H1 (cell line): ENCODE results near the gene PFDN6. TPM values are rescaled to one million over a fixed set of nuclear protein-coding genes. Genes with fewer than 3 reads are reported as not detected.

ENCODE experiments used
- CTCF ChIA-PET: fragments of 300-600 bp; sonication (Branson Sonifier 250); formaldehyde crosslinking; loops from one replicate; lab custom pipeline; 2021; ENCODE audit not compliant: partially characterized antibody; lab: Charles Lee
- POLR2A ChIA-PET: fragments of 300-600 bp; sonication (Branson Sonifier 250); formaldehyde crosslinking; loops from one replicate; lab custom pipeline; 2021; ENCODE audit warnings: inconsistent platforms; ENCODE audit not compliant: partially characterized antibody; lab: Charles Lee
- DNase-seq, 2 experiments: peaks; one replicate each; pipeline versions ENCODE4 v3.0.0 to v3.0.0-alpha.2; 2010 to 2022; ENCODE audit warnings: low spot score in 2 of 2, low read depth in 1 of 2, mixed read lengths in 1 of 2
- FAIRE-seq: peaks from 2 replicates; lab custom pipeline; 2011; peaks lifted over from hg19 to GRCh38; lab: Jason Lieb, UNC
- H2AFZ ChIP-seq: 2 replicates; pipeline ENCODE4 v1.8.1; 2012; ENCODE audit warnings: low read length, inconsistent platforms
- H2AK5ac ChIP-seq: 2 replicates; pipeline ENCODE4 v1.6.1; 2013; ENCODE audit warnings: low read depth, low read length
- H2BK120ac ChIP-seq: replicated peaks from 2 replicates; pipeline ENCODE3; 2013; ENCODE audit warnings: low read depth, low read length, inconsistent platforms
- H2BK12ac ChIP-seq: 2 replicates; pipeline ENCODE4 v1.6.1; 2013; ENCODE audit warnings: low read depth, low read length
- H2BK15ac ChIP-seq: 2 replicates; pipeline ENCODE4 v1.6.1; 2013; ENCODE audit warnings: low read length
- H2BK20ac ChIP-seq: 2 replicates; pipeline ENCODE4 v1.6.1; 2013; ENCODE audit warnings: low read length
- H2BK5ac ChIP-seq: 2 replicates; pipeline ENCODE4 v1.6.1; 2013; ENCODE audit warnings: low read depth, low read length
- H3K14ac ChIP-seq: 2 replicates; pipeline ENCODE4 v1.6.1; 2013; ENCODE audit warnings: inconsistent platforms; ENCODE audit not compliant: insufficient read length
- H3K18ac ChIP-seq: 2 replicates; pipeline ENCODE4 v1.6.1; 2013; ENCODE audit warnings: low read length; ENCODE audit errors: extremely low read depth
- H3K23ac ChIP-seq: 2 replicates; pipeline ENCODE4 v1.6.1; 2013; ENCODE audit warnings: inconsistent platforms; ENCODE audit not compliant: insufficient read length
- H3K23me2 ChIP-seq: 2 replicates; pipeline ENCODE4 v1.6.1; 2013; ENCODE audit warnings: low read depth, low read length
- H3K27ac ChIP-seq: 2 replicates; pipeline ENCODE4 v1.6.1; 2011; ENCODE audit warnings: low read depth, low read length, inconsistent platforms
- H3K27me3 ChIP-seq, 4 experiments: replicated peaks in 1 of 4; 1 replicate in 1 of 4; 2 replicates in 3 of 4; pipeline versions ENCODE4 v1.6.1 to v1.8.1; 2011 to 2013; ENCODE audit warnings: low read length in 3 of 4, mild to moderate bottlenecking in 3 of 4, inconsistent platforms in 2 of 4, mixed read lengths in 2 of 4, moderate library complexity in 1 of 4; ENCODE audit not compliant: control insufficient read depth in 3 of 4, insufficient read depth in 3 of 4; ENCODE audit errors: extremely low read depth in 1 of 4
- H3K36me3 ChIP-seq, 4 experiments: 2 replicates each; pipeline versions ENCODE4 v1.6.1 to v1.8.1; 2011 to 2013; ENCODE audit warnings: mild to moderate bottlenecking in 4 of 4, low read length in 3 of 4, moderate library complexity in 2 of 4, control low read depth in 1 of 4, inconsistent platforms in 1 of 4; ENCODE audit not compliant: insufficient read depth in 4 of 4, control insufficient read depth in 2 of 4
- H3K4ac ChIP-seq: replicated peaks from 2 replicates; pipeline ENCODE3; 2013; ENCODE audit warnings: low read length, low read depth, mixed read lengths, inconsistent platforms; ENCODE audit not compliant: insufficient read length
- H3K4me1 ChIP-seq, 4 experiments: replicated peaks in 1 of 4; 1 replicate in 1 of 4; 2 replicates in 3 of 4; pipeline versions ENCODE4 v1.6.1 to v1.8.1; 2011 to 2013; ENCODE audit warnings: low read length in 3 of 4, inconsistent platforms in 2 of 4, mixed read lengths in 1 of 4; ENCODE audit not compliant: insufficient read depth in 4 of 4, control insufficient read depth in 3 of 4
- H3K4me2 ChIP-seq, 2 experiments: 2 replicates each; pipeline versions ENCODE4 v1.6.1 to v1.8.1; 2011 to 2013; ENCODE audit warnings: low read depth in 2 of 2, low read length in 2 of 2, control low read depth in 1 of 2, inconsistent platforms in 1 of 2, mild to moderate bottlenecking in 1 of 2; ENCODE audit not compliant: insufficient read depth in 1 of 2
- H3K4me3 ChIP-seq, 4 experiments: fragments of 200-600, 300-600 bp in 1 of 4; sonication (generic), shearing (Covaris generic), sonication (Bioruptor Twin) in 1 of 4; 2 replicates each; pipeline versions ENCODE4 v1.5.1 to v1.8.1; 2011 to 2016; ENCODE audit warnings: low read length in 4 of 4, low read depth in 3 of 4, control low read depth in 2 of 4, inconsistent platforms in 2 of 4, mild to moderate bottlenecking in 2 of 4, mixed read lengths in 1 of 4, moderate library complexity in 1 of 4; ENCODE audit not compliant: insufficient read depth in 2 of 4; ENCODE audit errors: extremely low read depth in 1 of 4
- H3K56ac ChIP-seq: replicated peaks from 2 replicates; pipeline ENCODE3; 2013; ENCODE audit warnings: low read depth, mild to moderate bottlenecking, mixed read lengths, low read length, inconsistent platforms; ENCODE audit not compliant: insufficient read length
- H3K79me1 ChIP-seq: 2 replicates; pipeline ENCODE4 v1.6.1; 2013; ENCODE audit warnings: low read depth, low read length, control low read depth
- H3K79me2 ChIP-seq, 2 experiments: 2 replicates each; pipeline versions ENCODE4 v1.6.1 to v1.8.1; 2012 to 2013; ENCODE audit warnings: low read length in 2 of 2, mild to moderate bottlenecking in 2 of 2, inconsistent platforms in 1 of 2; ENCODE audit not compliant: insufficient read depth in 2 of 2, control insufficient read depth in 1 of 2
- H3K9ac ChIP-seq, 4 experiments: replicated peaks in 1 of 4; 1 replicate in 1 of 4; 2 replicates in 3 of 4; pipeline versions ENCODE4 v1.6.1 to v1.8.1; 2011 to 2013; ENCODE audit warnings: low read depth in 3 of 4, low read length in 3 of 4, control low read depth in 2 of 4, mild to moderate bottlenecking in 2 of 4, moderate library complexity in 2 of 4, inconsistent platforms in 1 of 4; ENCODE audit errors: extremely low read depth in 1 of 4
- H3K9me3 ChIP-seq, 2 experiments: 2 replicates each; pipeline versions ENCODE4 v1.6.1 to v1.8.1; 2012 to 2013; ENCODE audit warnings: mild to moderate bottlenecking in 2 of 2, moderate library complexity in 2 of 2, control low read depth in 1 of 2, inconsistent platforms in 1 of 2, low read depth in 1 of 2, low read length in 1 of 2, mixed read lengths in 1 of 2; ENCODE audit not compliant: insufficient read depth in 2 of 2
- H4K20me1 ChIP-seq, 2 experiments: replicated peaks in 1 of 2; 2 replicates each; pipeline versions ENCODE3 to v1.8.1; 2011 to 2013; ENCODE audit warnings: inconsistent platforms in 2 of 2, low read length in 2 of 2, mild to moderate bottlenecking in 1 of 2; ENCODE audit not compliant: insufficient read depth in 2 of 2, control insufficient read depth in 1 of 2
- H4K5ac ChIP-seq: 2 replicates; pipeline ENCODE4 v1.6.1; 2013; ENCODE audit warnings: low read length, low read depth, mixed read lengths, inconsistent platforms; ENCODE audit not compliant: insufficient read length
- H4K8ac ChIP-seq: 2 replicates; pipeline ENCODE4 v1.8.0; 2013; ENCODE audit warnings: mild to moderate bottlenecking, moderate library complexity, low read length, inconsistent platforms; ENCODE audit not compliant: insufficient read depth; ENCODE audit errors: extremely low read depth
- H4K91ac ChIP-seq: replicated peaks from 2 replicates; pipeline ENCODE3; 2013; ENCODE audit warnings: low read length, mixed read lengths, inconsistent platforms; ENCODE audit not compliant: insufficient read length
- BCL11A ChIP-seq, 2 experiments: IDR thresholded peaks; one replicate each; pipeline ENCODE4 v1.6.1; 2011; ENCODE audit warnings: low read depth in 2 of 2, low read length in 2 of 2, mild to moderate bottlenecking in 2 of 2
- CBX5 ChIP-seq: fragments of 300-800, 300-1000 bp; sonication (generic); IDR thresholded peaks from 2 replicates; pipeline ENCODE4 v1.7.1; 2016; ENCODE audit warnings: antibody characterized with exemption, low read length, low read depth
- CHD1 ChIP-seq: IDR thresholded peaks from 2 replicates; pipeline ENCODE4 v1.6.1; 2012; ENCODE audit warnings: low read depth, low read length, improper control_type of control experiment
- EP300 ChIP-seq, 2 experiments: IDR thresholded peaks; 1 replicate in 1 of 2; 2 replicates in 1 of 2; pipeline ENCODE4 v1.6.1; 2011 to 2012; ENCODE audit warnings: low read depth in 2 of 2, low read length in 2 of 2, mild to moderate bottlenecking in 2 of 2, borderline replicate concordance in 1 of 2, inconsistent platforms in 1 of 2, moderate library complexity in 1 of 2
- GTF2F1 ChIP-seq: IDR thresholded peaks from 2 replicates; pipeline ENCODE4 v1.6.1; 2012; ENCODE audit warnings: low read depth, low read length, improper control_type of control experiment, borderline replicate concordance
- HDAC2 ChIP-seq, 2 experiments: fragments of 300-600 bp in 1 of 2; sonication (generic) in 1 of 2; IDR thresholded peaks; 2 replicates each; pipeline ENCODE4 v1.6.1; 2011 to 2012; ENCODE audit warnings: low read depth in 2 of 2, low read length in 2 of 2, mild to moderate bottlenecking in 2 of 2, moderate library complexity in 2 of 2, borderline replicate concordance in 1 of 2, inconsistent platforms in 1 of 2
- JUND ChIP-seq: IDR thresholded peaks from 2 replicates; pipeline ENCODE4 v1.6.1; 2011; ENCODE audit warnings: mild to moderate bottlenecking, improper control_type of control experiment, low read length
- KDM4A ChIP-seq: IDR thresholded peaks from one replicate; pipeline ENCODE4 v1.7.1; 2012; ENCODE audit warnings: low read depth, mild to moderate bottlenecking, moderate library complexity, low read length, inconsistent platforms; ENCODE audit not compliant: severe bottlenecking
- KDM5A ChIP-seq: fragments of 200-600 bp; IDR thresholded peaks from 2 replicates; pipeline ENCODE4 v1.7.1; 2012; ENCODE audit warnings: mild to moderate bottlenecking, low read length, inconsistent platforms, mixed read lengths
- SAP30 ChIP-seq: fragments of 300-600 bp; sonication (generic); IDR thresholded peaks from 2 replicates; pipeline ENCODE4 v1.7.1; 2012; ENCODE audit warnings: low read length, moderate library complexity, mild to moderate bottlenecking, inconsistent platforms; ENCODE audit not compliant: insufficient read depth, insufficient replicate concordance
- SIX5 ChIP-seq: IDR thresholded peaks from 2 replicates; pipeline ENCODE4 v1.6.1; 2011; ENCODE audit warnings: mild to moderate bottlenecking, low read depth, low read length
- TAF7 ChIP-seq: optimal IDR thresholded peaks from 2 replicates; pipeline ENCODE3; 2011; ENCODE audit warnings: low read depth, mild to moderate bottlenecking, inconsistent platforms, low read length, moderate library complexity, borderline replicate concordance
- polyA plus RNA-seq, 7 experiments: library from polyadenylated mRNA; depleted of rRNA in 3 of 7; stranded (reverse) in 5 of 7; unstranded in 2 of 7; fragments of >200 nt in 5 of 7; fragments of 200-250 nt in 2 of 7; gene quantifications; 1 replicate in 5 of 7; 2 replicates in 1 of 7; 4 replicates in 1 of 7; pipeline versions ENCODE4 v1.2.1 to v1.2.3, GENCODE V29; 2011 to 2013; ENCODE audit warnings: missing spikeins in 2 of 7, mixed read lengths in 2 of 7
- total RNA-seq: library from RNA; stranded (reverse); fragmentation: NEBNext Ultra II Directional; extraction: Animal tissue kit (Norgen Biotek cat#: 25700); gene quantifications from 2 replicates; pipeline ENCODE4 v1.2.1, GENCODE V29; 2021

The PFDN6 gene
- total and polyA plus RNA-seq, 2 of the 8 experiments (the other 6 are each of a cell fraction or from before 2014, with no cell fraction given) = 32.0 to 95.7 TPM

- H4K5ac ChIP-seq = no peak overlapping the region
- H4K8ac ChIP-seq = no peak overlapping the region
- H2AK5ac ChIP-seq = no peak overlapping the region
- no peak overlapping the region for H2BK12ac ChIP-seq
- ChIA-PET CTCF (interaction anchor here (0.6 to 8.0 kb wide), 6 partner anchors 14 to 340 kb away, joined by 3 to 81 read pairs (median 12); partner anchors contain the start of genes PFDN6, RGL2, TAPBP and WDR46), POLR2A (interaction anchor here (0.6 to 12.0 kb wide), 35 partner anchors 8 to 417 kb away, joined by 3 to 337 read pairs (median 5); partner anchors contain the start of genes CUTA, HSD17B8, PFDN6 and RGL2)
- H3K4ac ChIP-seq = no peak overlapping the region
- H4K20me1 ChIP-seq = peaks cover 13 to 19% of the 10 kb centered on the region in 2 experiments
- H3K27ac ChIP-seq = no peak overlapping the region; the same call in 1 of the 2 replicates
- no peak overlapping the region for H2BK120ac ChIP-seq
- H3K79me1 ChIP-seq = peaks cover 6% of the 10 kb centered on the region; the same call in 1 of the 2 replicates
- peaks cover 3 to 35% (median 12%) of the 10 kb centered on the region in 4 experiments for H3K4me1 ChIP-seq
- H3K27me3 ChIP-seq = no peaks in the 10 kb centered on the region
- H2BK15ac ChIP-seq = no peak overlapping the region
- no peak overlapping the region for H3K23ac ChIP-seq
- H4K91ac ChIP-seq = no peak overlapping the region
- no peak overlapping the region for H3K14ac ChIP-seq
- H3K23me2 ChIP-seq = peaks cover 22% of the 10 kb centered on the region
- no peak overlapping the region for H2AFZ ChIP-seq
- no peak for FAIRE-seq
- peaks cover 16 to 48% (median 40%) of the 10 kb centered on the region in 4 experiments; a peak in 7 of 8 replicates for H3K36me3 ChIP-seq
- no peak overlapping the region for H2BK20ac ChIP-seq
- no peak overlapping the region for H3K18ac ChIP-seq
- H3K4me3 ChIP-seq = peak overlapping the region; percentile 52 to 81 (median 59)
- DNase-seq = no peak
- peak overlapping the region; percentile 86 to 96 for H3K4me2 ChIP-seq
- H3K9ac ChIP-seq = peak overlapping the region in 3 of 4 experiments; percentile 41 to 59 (median 49); a peak in 5 of 7 replicates
- H2BK5ac ChIP-seq = 0 out of 2 replicates have a peak overlapping the region, but pooled peaks have one; percentile 79
- H3K9me3 ChIP-seq = no peaks in the 10 kb centered on the region
- no peak overlapping the region for H3K56ac ChIP-seq
- H3K79me2 ChIP-seq = peaks cover 26 to 35% of the 10 kb centered on the region in 2 experiments
- no peak for TF ChIP-seq KDM5A
- TF ChIP-seq CHD1 = no peak
- no peak for TF ChIP-seq JUND
- TF ChIP-seq SIX5 = no peak
- no peak for TF ChIP-seq TAF7
- TF ChIP-seq HDAC2 (IDR thresholded peaks at IDR 0.05; ENCODE audit: borderline replicate concordance in 1 of 2, low read depth in 2 of 2, low read length in 2 of 2) = no peak
- TF ChIP-seq BCL11A (IDR thresholded peaks at IDR 0.05; ENCODE audit: low read depth in 2 of 2, low read length in 2 of 2) = no peak
- TF ChIP-seq EP300 (IDR thresholded peaks at IDR 0.05; ENCODE audit: borderline replicate concordance in 1 of 2, low read depth in 2 of 2, low read length in 2 of 2) = no peak
- no peak for TF ChIP-seq SAP30
- no peak for TF ChIP-seq CBX5
- no peak for TF ChIP-seq KDM4A
- TF ChIP-seq GTF2F1 = no peak
Measured at GRCh38 chr6:33276581-33276863, 12.9 kb upstream of the PFDN6 start.
